HG02970 (cell line): ENCODE data around the gene DIP2C.

Experiments used
- ATAC-seq: cut with Tn5 transposase; IDR thresholded peaks from one replicate; pipeline ENCODE4 v1.9.1; 2021; ENCODE audit warnings: mild to moderate bottlenecking, moderate library complexity, moderate number of reproducible peaks; ENCODE audit not compliant: unreplicated experiment, low FRiP score

The DIP2C gene

GRCh38 chr10:390449-391100 is 298.9 kb downstream of the DIP2C start:
- no peak for ATAC-seq

GRCh38 chr10:389836-390448 is 299.5 kb downstream of the DIP2C start:
- ATAC-seq, result no peak

GRCh38 chr10:389261-389790 is 300.1 kb downstream of the DIP2C start:
- no peak for ATAC-seq

- no peak for ATAC-seq
Measured at GRCh38 chr10:388661-389045, 300.8 kb downstream of the DIP2C start.

- ATAC-seq, result no peak
Measured at GRCh38 chr10:387909-388660, 301.4 kb downstream of the DIP2C start.

- ATAC-seq, result no peak
Measured at GRCh38 chr10:387593-387891, 301.9 kb downstream of the DIP2C start.

- no peak for ATAC-seq
Measured at GRCh38 chr10:386771-387592, 302.5 kb downstream of the DIP2C start.

- ATAC-seq, result no peak
Measured at GRCh38 chr10:385571-386300, 303.7 kb downstream of the DIP2C start.

- no peak for ATAC-seq
Measured at GRCh38 chr10:384538-385305, 304.7 kb downstream of the DIP2C start.

- no peak for ATAC-seq
Measured at GRCh38 chr10:383519-383918, 305.9 kb downstream of the DIP2C start.

GRCh38 chr10:381805-382204 is 307.7 kb downstream of the DIP2C start:
- no peak for ATAC-seq

- ATAC-seq, result no peak
Measured at GRCh38 chr10:381346-381745, 308.1 kb downstream of the DIP2C start.

- ATAC-seq, result no peak
Measured at GRCh38 chr10:380313-380940, 309.0 kb downstream of the DIP2C start.

- no peak for ATAC-seq
Measured at GRCh38 chr10:378930-379704, 310.4 kb downstream of the DIP2C start.

- ATAC-seq, result no peak
Measured at GRCh38 chr10:378230-378929, 311.1 kb downstream of the DIP2C start.

GRCh38 chr10:377228-377627 is 312.2 kb downstream of the DIP2C start:
- ATAC-seq, result no peak

GRCh38 chr10:375815-376505 is 313.5 kb downstream of the DIP2C start:
- no peak for ATAC-seq
